NCI-H1930 (cell line): Measurements from ENCODE around the gene PSMB2.

Experiments used
- DNase-seq, 2 experiments: peaks; one replicate each; lab custom pipeline; 2025; lab: John Stamatoyannopoulos, UW

PSMB2 gene

DNA sequence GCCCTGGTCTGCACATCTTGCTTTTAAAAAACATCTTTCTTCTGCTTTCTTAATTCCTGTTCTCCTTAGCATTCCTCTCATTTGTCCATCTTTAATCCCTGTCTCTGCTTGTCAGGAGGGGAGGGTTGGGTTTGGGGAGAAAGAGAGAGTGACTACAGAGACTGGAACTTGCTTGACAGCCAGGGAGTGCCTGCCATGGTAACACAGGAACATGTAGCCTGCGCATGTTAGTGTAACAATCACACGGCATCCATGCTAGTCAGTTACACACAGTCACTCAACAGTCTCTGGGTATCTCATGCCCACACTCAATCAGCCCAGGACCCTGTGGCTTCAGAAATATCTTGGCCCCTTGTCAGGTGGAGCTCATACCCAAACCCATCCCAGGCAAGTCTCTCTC lies 69.0 kb downstream of the PSMB2 start:
- DNase-seq: no peak

DNA sequence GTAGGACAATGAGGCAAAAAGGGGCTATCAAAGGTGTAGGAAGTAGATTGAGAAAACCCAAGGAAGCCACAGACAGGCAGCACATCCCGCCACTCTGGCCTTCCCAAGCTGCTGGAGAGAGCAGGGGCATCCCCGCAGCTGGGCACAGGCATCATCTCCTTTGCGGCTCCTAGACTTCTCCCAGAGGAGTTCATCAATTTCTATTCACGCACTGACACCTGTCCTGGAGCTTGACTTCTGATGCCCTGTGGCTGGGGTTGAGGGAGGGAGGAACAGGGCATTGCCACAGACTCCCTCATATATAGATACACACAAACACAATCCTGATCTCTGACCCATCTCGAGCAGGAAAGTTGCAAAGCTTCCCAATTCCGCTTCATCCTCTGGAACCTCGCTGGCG lies 70.1 kb downstream of the PSMB2 start:
- no peak for DNase-seq

DNA sequence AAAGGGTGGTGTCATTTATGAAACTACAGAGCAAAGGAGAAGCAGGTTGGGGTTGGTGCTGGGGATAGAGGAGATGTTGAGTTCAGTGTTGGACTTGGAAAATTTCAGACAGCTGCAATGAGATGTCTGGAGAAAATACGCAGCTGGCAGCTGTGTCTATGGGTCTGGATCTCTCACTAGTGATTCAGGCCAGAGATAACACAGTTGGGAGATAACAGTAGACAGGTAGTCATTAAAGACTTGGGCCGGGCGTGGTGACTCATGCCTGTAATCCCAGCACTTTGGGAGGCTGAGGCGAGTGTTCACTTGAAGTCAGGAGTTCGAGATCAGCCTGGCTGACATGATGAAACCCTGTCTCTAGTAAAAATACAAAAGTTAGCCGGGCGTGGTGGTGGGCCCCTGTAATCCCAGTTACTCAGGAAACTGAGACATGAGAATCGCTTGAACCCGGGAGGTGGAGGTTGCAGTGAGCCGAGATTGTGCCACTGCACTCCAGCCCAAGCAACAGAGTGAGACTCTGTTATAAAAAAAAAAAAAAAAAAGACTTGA lies 70.7 kb downstream of the PSMB2 start:
- DNase-seq: no peak

DNA sequence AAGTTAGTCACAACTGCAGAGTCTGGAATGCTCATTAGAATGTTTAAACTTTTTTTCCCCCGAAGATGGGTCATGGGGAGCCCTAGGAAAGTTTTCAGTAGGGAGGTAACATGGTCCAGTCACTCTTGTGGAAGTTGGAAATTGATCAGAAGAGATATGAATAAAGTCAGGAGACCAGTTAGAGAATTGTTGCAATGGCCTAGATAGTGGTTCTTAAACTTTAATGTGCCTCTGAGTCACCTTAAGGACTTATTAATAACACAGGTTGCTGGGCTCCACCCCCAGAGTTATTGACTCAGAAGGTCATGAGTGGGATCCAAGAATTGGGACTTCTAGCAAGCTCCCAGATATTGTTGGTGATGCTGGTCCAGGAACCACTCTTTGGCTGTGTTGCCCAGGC lies 71.4 kb downstream of the PSMB2 start:
- DNase-seq: no peak

DNA sequence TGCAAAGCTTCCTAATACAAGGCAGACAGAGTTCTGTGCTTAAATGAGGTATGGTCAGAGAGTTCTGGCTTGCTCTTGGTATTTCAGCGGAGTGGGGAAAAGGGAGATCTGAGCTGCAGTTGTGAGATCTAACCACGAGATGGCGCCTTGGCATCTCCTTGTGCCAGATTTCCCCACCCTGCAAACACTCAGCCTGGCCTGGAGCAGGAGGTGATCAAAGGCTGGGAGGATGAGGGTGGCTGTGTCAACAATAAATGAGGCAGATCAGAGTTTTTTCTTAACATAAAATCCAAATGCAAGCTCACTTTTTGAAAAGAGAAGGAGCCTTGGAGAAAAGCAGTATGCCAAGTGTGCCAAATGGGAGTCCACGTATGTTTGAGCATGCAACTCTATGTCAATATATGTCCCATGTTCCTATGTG lies 72.3 kb downstream of the PSMB2 start:
- DNase-seq: peak in 1 of 2 experiments; percentile 53

DNA sequence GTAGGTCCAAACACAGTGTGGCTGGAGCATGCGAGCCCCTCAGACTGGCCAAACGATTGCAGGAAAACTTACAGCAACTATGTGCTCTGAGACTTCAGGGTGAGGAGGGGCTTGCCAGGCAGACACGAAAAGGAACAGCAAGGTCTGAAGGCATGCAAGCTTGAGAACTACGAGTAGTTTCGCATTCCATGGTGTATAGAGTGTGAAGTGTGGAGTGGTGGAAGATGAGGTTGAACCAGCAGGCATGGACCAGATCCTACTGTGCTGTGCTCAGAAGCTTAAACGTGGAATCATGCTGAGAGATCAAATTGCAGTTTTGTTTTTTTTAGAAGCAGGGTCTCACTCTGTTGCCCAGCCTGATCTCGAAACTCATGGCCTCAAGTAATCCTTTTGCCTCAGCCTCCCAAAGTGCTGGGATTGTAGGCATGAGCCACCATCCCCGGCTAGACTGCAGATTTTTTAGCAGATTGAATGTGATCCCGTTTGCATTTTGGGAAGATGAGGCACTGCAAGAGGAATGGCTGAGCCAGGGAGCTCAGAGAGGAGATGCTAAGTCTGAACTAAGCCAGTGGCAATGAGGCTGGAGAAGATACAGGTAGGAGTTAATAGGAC lies 73.3 kb downstream of the PSMB2 start:
- DNase-seq: no peak

DNA sequence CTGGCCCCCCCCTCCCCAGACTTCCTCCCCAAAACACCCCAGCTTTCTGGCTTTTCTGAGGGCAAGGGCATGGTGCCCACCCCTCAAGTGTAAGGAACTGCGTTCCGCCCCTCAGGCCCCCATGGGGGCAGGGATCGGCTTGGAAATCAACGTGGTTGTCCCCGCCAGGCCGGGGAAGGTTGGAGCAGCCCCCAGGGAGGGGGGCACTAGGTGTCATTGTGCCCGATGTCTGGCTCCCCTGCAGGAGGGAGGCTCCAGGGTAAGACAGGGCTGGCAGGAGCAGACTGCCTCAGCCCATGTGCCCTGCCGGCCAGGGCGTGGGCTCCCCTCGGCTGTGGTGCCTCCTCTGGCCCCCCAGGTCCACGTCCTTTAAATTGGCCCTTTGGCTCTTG lies 75.6 kb downstream of the PSMB2 start:
- DNase-seq: no peak

DNA sequence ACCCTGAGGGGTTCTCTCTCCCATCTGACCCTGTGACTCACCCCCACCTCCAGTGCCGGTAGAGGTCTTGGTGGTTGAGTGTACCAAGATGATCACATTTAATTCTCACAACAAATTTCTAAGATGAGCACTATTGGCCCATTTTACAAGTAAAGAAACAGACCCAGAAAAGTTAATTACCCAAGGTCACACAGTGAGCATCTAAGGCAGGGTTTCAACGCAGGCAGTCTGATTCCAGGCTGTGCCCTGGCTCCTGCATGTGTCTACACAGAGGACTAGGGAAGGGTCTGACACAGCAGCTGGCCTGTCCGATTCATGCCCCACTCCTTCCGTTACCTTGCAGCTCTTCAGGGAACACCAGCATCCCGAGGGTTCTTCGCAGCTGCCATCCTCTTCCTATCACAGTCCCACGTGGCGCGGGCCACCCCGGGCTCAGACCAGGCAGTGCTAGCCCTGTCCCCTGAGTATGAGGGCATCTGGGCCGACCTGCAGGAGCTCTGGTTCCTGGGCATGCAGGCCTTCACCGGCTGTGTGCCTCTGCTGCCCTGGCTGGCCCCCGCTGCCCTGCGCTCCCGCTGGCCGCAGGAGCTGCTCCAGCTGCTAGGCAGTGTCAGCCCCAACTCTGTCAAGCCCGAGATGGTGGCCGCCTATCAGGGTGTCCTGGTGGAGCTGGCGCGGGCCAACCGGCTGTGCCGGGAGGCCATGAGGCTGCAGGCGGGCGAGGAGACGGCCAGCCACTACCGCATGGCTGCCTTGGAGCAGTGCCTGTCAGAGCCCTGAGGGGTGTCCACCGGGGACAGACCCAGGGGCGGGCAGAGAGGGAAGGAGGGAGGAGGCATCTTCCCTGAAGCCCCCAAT lies 76.2 kb downstream of the PSMB2 start:
- DNase-seq: no peak

DNA sequence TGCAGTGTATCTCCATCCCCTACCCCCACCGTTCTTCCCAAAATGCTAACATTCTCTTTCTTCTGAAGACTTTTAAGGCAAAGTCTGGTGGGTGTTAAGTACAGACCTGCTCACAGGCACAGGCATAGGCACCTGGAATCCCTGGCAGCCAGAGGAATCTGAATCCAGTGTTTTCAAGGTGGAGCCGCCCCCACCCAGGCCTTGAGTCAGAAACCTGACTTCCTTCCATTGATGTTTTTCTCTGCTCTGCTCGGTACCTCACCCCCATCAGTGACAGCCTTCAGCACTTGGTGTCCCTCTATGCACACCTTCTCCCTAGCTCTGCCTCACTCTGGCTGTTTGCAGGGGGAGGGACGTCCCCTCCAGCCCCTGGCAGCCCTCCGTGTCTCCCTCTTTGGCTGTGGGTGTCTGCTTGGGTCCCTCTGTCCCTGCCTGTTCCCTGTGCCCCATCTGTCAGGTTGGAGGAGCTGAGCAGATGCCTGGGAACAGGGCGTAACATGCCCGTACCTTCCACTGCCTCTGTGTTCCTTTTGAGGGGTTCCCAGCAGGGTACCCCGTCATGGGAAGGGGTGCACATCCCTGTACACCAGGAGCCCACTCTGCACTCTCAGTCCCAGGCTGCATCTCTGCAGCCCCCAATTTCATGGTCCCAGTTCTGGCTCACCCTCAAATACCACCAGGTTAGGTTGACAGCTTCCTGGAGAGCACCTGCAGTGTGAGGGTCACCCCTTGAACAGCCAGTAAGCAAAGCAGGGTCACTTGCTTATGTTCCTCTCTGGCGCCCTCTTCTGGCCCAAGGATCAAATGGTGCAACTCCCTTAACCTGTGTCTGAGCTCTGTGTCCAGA lies 77.1 kb downstream of the PSMB2 start:
- peak in 1 of 2 experiments; percentile 63 for DNase-seq

DNA sequence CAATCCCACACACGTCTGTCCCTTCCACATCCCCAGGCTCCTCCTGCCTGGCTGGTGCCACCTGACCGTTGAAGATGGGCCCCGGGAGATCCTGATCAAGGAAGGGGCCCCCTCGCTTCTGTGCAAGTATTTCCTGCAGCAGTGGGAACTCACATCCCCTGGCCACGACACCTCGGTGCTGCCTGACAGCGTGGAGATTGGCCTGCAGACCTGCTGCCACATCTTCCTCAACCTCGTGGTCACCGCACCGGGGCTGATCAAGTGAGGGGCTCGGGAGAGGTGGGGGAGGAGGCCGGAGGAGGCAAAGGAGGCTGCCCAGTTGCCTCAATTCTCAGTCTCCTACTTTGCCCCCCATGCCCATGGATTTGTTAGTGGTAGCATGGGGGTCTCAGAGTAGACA lies 78.2 kb downstream of the PSMB2 start:
- DNase-seq: no peak

DNA sequence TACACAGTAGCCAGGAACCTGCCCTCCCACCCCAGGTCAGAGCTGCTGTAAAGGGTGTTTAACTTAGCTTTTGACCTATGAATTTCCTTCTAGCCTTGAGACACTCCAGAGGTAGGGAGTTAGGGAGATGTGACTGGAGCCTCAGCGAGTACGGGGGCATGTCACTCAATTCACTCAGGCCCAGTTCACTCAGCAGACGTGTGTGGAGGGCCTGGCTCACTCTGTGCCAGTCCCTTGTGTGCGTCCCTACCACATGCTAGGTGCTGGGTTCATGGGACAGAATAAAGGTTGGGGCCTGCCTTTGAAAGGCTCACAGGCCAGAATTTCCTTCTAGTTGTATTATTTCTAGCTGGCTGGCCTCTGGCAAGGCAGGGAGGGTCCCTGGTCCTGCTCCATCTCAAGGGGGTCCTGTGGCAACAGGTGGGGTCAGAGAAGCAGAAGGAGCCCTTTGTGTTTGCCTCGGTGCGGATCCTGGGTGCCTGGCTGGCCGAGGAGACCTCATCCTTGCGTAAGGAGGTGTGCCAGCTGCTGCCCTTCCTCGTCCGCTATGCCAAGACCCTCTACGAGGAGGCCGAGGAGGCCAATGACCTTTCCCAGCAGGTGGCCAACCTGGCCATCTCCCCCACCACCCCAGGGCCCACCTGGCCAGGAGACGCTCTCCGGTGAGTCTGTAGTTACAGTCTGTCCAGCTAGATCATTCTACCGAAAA lies 79.2 kb downstream of the PSMB2 start:
- no peak for DNase-seq

DNA sequence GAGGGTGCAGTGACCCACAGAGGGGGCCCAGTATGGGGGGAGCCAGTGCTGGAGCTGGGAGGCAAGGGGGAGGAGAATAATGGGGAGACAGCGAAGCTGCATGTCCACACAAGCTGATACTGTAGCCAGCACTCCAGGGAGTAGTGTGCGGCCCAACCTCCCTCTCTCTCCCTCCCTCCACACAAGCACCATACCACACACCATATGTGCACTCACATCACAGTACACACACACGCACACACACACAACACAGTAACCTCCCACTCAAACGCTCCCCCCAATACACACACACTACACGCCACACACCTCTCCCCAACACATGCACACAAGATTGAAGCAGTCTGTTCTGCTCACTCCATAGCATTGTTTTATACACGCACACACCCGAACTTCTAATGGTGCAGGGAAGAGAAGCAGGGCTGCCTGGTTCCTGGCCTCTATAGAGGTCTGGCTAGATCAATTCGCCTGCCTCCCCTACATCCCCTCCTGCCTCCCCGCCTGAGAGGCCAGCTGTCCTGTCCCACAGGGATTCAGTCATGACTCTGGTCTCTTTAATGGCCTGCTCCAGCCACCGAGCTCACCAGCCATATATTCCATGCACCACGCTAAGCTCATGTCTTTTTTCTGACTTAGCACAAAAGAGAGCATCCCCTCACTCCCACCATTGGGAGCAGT lies 79.9 kb downstream of the PSMB2 start:
- DNase-seq: no peak

DNA sequence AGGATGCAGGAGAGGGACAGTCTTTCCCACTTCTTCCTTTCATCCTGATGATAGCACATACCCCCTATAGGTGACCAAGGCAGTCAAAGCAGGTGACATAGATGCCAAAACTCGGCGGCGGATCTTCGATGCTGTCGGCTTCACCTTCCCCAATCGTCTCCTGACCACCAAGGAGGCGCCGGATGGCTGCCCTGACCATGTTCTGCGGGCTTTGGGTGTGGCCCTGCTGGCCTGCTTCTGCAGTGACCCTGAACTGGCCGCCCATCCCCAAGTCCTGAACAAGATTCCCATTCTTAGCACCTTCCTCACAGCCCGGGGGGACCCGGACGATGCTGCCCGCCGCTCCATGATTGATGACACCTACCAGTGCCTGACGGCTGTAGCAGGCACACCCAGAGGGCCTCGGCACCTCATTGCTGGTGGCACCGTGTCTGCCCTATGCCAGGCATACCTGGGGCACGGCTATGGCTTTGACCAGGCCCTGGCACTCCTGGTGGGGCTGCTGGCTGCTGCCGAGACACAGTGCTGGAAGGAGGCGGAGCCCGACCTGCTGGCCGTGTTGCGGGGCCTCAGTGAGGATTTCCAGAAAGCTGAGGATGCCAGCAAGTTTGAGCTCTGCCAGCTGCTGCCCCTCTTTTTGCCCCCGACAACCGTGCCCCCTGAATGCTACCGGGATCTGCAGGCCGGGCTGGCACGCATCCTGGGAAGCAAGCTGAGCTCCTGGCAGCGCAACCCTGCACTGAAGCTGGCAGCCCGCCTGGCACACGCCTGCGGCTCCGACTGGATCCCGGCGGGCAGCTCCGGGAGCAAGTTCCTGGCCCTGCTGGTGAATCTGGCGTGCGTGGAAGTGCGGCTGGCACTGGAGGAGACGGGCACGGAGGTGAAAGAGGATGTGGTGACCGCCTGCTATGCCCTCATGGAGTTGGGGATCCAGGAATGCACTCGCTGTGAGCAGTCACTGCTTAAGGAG lies 80.8 kb downstream of the PSMB2 start:
- no peak for DNase-seq

DNA sequence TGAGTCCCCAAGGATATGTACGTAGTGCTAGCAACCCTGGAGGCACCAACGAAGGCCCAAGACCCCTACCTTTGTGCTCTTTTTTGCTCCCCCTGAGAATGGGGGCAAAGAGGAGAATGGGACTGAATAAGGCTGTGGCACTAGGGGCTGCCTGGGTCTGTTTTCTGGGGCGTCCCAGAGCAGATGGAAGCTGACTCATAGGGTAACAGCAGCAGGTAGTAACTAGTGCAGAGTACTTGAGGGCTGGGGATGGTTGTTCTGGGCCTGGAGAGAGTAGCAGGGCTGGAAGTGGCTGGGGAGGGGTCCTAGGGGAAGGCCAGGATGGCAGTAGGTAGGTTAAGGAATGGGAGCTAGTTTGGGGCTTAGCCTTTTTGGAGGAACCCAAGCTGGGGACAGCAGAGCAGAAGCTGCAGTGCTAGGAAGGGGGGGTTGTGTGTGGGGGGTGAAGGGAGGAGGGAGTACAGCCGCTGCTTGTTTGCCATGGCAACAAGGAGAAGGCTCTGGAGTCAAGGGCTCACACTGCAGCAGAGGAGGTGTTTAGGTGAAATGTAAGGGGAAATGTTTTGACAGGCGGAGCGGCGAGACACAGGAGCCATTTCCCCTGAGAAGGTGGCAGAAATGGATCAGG lies 81.9 kb downstream of the PSMB2 start:
- DNase-seq: no peak

DNA sequence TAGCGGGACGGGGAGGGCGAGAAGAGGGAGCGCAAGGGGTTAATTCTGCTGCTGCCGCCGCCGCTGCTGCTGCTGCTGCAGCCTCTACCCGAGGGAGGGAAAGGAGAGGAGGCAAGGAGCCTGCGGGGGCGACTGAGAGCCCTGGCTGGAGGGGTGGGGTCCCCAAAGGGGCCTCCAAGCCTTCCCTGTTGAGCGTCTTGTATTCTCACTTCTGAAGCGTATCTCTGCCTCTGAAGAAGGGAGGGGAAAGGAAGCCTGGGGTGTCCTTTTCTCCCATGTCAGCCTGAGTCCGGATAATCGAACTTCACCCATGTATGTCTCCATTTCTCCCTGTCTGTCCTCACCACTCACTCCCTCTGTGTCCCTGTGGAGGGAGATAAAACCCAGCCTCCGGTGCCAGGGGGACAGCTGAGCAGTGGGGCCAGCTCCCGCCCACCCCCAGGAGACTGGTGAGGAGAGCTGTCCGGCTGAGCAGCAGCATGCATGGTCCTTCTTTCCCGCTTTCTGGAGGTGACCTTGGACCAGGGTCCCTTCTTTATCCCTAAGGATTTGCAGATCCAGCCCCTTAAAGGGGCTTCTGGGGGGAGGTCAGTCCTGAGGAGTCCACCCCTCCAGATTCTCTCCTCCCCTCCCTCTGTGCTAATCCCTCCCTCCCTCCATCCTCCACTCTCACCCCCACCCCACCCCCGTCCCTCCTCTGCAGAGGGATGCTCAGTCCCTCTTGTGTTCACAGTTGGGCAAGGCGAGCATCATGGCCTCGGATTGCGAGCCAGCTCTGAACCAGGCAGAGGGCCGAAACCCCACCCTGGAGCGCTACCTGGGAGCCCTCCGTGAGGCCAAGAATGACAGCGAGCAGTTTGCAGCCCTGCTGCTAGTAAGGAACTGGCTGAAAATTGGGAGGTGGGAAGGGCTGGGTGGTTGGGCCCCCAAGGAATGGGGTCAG lies 82.7 kb downstream of the PSMB2 start:
- DNase-seq: no peak

DNA sequence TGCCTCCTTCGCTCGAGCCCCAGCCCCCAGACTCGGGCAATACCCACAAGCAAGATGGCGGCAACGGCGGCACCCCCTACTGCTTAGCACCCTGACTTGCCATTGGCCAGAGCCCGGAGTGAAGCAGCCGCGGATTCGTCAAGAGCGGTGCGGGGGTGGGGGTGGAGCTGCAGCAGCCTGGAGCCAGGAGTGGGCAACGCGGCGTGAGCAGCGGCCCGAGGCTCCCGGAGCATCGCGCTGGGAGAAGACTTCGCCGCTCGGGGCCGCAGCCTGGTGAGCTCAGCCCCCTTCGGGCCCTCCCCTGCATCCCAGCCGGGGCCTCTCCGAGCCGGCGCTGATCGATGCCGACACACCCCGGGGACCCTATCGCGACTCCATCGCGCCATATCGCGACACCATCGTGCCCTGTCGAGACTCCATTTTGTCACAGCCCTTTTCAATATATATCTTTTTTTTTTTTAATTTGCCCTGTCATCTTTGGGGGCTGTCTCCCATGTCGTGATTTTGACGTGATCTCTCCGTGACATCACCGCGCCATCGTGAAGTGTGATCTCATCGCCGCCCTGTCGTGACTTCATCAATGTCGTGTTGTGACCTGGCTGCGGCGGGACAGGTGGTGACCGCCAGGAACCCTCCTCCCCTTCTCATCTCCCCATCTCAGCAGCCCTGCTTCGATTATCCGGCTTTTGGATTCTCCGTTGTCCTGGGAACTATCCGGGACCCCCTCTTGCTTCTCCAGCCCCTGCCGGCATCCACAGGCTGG lies 83.5 kb downstream of the PSMB2 start, which contains the start of gene NCDN:
Gene NCDN, plus strand, starts transcription at position 189 of the 763 bp plus-strand sequence. Its CDS starts 392 bp downstream, at position 581.
- DNase-seq: peak; percentile 96

DNA sequence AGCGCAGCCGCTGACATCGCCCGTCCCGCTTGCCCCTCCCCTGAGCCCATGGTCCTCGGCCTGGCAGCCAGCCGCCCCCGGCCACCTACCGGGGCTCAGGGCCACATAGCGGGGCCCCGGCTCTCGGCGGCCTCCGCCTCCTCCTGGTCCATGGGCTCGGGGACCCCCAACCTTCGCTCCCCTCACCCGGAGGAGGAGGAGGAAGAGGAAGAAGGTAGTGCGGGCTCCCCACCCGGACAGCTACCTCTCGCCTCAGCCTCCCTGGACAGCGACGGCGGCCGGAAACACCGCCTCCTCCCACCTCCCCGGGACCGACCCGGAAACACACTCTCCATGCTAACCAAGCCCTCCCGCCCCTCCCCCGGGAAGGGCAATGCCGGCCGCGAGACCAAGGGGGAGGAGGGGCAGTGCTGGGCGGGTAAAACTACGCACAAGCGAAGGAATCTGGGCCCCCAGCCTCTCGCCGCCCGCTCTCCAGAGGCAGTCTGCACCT lies 84.2 kb downstream of the PSMB2 start, which contains the start of gene KIAA0319L:
Gene KIAA0319L, minus strand, starts transcription at position 286 of the 493 bp plus-strand sequence. CDS start 2,912 bp downstream, outside the sequence.
- DNase-seq: peak; percentile 71 to 80
